NCI-H1694 (cell line): ENCODE measurements around the gene ADH1C.
"Not testable (repeated sequence)": the region's sequence is repeated elsewhere in the genome, so short reads cannot be mapped to it uniquely, and the experiment has no call there.

Experiments
- DNase-seq: peaks from one replicate; lab custom pipeline; 2025; lab: John Stamatoyannopoulos, UW

ADH1C gene

DNA sequence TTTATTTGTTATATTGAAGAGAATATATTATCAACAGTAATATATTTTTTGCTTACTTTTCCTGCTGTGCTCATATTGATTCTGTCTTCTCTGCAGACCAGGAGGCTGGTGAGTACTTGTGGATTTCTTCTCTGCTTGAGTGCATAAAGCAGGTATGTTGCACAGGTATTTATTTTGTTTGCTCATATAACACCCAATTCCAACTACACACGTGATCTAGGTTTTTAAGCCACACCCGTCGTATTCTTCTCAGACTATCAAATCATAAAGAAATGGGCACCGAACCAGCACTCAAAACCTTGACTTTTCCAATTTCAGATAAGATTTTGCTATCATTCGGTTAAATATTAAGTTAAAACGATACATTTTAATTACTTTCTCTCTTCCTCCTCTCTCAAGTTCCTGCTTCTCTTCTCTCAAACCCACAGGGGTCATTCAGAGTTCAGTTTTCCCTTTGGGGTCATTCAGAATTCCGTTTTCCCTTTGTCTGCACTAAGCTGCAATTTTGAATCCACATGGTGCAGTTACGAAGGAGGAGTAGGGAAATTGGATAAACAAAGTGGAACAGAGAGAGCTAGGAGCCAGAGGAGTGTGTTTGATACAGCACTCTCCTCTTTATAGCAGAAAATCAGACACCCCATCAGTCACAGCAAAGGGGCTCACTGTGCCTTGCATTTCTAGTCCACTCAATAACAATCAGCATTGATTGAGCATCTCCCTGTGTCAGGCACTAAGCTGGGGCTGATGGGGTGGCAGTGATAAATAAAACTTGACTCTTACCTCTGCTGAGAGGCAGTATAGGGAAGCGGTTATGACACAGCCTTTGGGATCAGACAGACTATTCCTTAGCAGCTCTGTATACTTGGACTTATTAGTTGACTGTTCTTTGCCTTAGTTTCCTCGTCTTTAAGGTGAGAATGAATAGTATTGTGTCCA, at the start of gene ADH1C:
ADH1C (minus strand) TSS at position 145 of the 936 bp plus-strand sequence; CDS start at position 74, 71 bp downstream.
- no peak for DNase-seq

DNA sequence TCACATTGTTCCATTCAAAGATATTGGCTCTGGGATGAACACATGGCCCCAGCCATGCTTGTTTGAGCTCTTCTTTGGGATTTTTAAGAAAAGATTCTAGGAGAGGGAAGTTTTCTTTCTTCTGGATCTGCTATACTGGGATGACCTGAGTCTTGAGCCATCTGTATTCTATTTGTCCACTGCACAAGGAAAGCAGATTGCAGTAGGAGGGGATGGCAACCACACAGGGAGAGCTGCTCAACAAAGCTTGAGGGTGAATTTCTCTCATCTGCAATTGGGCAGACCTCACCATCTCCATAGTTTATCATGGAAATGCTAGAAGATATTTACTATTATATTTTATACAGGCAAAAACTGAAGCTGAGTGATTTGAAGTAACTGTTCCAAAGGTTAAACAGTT, 48.3 kb upstream of the ADH1C start:
- DNase-seq = no peak

- no peak for DNase-seq
These were observed 46.5 kb upstream of the ADH1C start for GRCh38 chr4:99399017-99399416.

GRCh38 chr4:99395595-99396364, 43.2 kb upstream of the ADH1C start:
- no peak for DNase-seq

- DNase-seq = no peak
These were observed 42.4 kb upstream of the ADH1C start for GRCh38 chr4:99394896-99395295.

DNA sequence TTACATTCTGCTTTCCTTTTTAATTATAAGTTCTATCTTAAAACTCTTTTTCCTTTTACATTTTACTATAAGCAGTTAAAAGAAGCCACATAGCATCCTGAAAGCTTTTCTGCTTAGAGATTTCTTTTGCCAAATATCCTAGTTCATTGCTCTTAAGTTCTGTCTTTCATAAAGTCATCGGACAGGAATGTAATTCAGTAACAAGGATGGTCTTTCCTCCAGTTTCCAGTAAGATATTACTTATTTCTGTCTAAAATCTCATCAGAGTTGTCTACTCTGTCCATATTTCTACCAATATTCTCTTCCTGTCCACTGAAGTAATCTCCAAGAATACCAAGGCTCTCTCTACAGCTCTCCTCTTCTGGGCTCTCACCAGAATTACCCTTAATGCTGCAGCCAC, 37.5 kb upstream of the ADH1C start:
- DNase-seq = no peak

DNA sequence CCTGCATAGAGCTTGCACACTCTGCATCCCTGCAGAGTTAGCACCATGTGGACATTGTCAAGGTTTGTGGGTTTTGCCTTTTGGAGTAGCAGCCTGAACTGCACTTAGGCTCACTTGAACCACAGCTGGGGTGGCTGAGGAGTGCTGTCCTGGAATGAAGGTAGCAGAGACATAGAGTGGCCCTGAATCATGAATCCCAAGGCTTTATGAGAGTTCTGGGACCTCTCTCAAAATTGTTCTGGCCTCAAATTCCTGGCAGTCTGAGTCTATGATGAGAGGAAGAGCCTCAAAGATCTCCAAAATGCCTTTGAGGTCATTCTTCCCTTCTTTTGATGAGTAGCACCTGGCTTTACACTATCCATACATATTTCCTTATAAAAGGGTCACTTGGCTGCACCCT, 37.1 kb upstream of the ADH1C start:
- no peak for DNase-seq

DNA sequence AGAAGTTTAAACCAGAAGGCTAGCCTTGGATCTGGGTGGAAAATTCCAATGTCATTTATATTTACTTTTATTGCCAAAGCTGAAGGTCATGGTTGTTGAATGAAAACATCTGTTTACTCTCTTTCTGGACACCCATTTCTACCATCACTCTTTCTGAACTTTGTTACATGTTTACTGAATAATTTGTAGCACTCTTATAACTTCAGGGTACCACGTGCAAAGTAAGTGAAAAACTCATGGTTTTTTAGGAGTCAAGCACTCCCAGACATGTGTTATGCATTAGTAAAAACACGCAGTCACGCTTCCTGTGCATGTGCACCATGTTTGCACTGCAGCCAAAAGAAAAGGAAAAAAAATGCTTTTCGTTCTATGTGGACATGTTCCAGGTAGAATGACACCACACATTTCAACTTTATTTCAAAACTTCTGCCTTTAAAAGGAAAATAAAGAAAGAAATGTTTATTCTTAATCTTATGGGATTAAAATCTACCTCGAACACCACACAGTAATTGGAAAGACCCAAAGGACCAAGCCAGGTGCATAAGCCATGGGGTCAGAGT, 31.4 kb upstream of the ADH1C start:
- DNase-seq = no peak

DNA sequence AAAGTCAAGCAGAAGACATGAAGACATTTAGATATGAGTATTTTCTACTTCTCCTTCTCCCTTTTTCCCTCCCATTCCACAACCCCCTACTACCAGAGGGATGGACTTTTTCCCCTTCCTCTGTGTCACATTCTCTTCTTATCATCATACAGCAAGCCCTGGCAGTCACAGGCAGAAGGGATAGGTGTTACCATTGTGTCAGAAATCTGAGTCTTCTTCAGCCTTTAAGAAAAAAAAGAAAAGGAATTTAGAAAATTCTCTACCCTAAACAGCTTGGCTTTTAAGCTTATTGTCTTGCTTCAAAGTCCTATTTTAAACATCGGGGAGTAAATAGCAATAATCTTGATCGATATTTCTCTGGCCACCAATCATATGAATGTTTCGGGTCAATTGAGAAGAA, 30.9 kb upstream of the ADH1C start:
- no peak for DNase-seq

GRCh38 chr4:99382745-99383360, 30.3 kb upstream of the ADH1C start:
- no peak for DNase-seq

- no peak for DNase-seq
These were observed 29.1 kb upstream of the ADH1C start for GRCh38 chr4:99381588-99382175.

GRCh38 chr4:99379571-99379970, 27.0 kb upstream of the ADH1C start:
- no peak for DNase-seq

DNA sequence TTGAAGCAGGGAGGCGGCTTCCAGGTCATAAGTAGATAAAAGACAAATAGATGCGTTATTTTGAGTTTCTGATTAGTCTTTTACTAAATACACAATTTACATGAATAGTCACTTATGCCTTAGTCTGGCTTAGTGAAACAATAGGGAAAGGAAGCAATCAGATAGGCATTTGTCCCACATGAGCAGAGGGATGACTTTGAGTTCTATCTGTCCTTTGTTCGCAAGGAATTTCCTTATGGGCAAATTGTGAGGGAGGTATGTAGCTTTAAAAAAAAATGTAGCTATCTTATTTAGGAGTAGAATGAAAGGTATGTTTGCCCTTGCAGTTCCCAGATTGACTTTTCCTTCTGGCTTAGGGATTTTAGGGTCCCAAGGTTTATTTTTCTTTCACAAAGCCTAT, 26.3 kb upstream of the ADH1C start:
- DNase-seq = no peak

DNA sequence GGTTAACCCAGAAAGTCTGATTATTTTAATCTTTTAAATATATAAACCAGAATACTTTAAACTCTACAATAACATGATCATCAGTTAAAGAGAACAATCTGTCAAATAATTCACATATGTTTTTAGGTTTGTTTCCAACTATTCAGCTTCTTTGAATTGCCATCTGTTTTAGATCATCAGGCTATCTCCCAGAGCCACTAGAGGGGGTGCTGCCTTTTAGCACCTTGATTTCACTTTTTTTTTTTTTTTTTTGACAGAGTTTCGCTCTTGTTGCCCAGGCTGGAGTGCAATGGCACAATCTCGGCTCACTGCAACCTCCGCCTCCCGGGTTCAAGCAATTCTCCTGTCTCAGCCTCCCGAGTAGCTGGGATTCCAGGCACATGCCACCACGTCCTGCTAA, 24.8 kb upstream of the ADH1C start:
- DNase-seq = not testable (repeated sequence)

GRCh38 chr4:99372464-99372863, 19.9 kb upstream of the ADH1C start:
- DNase-seq = not testable (repeated sequence)

GRCh38 chr4:99367817-99368216, 15.3 kb upstream of the ADH1C start:
- not testable (repeated sequence) for DNase-seq

DNA sequence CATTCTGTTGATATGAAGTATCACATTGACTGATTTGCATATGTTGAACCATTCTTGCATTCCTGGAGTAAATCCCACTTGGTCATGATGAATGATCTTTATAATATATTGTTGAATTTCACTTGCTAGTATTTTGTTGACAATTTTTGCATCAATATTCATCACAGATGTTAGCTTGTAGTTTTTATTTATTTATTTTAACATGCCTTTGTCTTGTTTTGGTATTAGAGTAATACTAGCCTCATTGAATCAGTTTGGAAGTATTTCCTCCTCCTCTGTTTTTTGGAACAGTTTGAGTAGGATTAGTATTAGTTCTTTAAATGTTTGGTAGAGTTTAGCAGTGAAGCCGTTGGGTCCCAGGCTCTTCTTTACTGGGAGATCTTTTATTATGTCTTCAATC, 13.9 kb upstream of the ADH1C start:
- no peak for DNase-seq

GRCh38 chr4:99362768-99363167, 10.2 kb upstream of the ADH1C start:
- DNase-seq = no peak

DNA sequence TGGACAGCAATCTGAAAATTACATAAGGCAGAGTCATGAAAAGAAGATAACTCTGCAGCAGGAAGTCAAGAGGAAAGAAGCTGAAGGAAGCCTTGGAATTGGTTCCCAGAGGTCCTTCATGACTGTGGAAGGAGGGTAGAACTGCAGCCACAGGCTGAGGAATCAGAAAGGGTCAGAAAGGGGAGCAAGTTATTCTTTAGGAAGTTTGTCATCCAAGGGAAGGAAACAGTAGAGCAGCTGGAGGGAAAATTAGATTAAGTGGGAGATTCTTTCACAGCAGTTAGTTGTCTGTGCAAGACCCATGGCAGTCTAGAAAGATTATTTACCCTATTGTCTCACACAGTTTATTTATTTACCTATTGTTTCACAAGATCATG, 9.3 kb upstream of the ADH1C start:
- no peak for DNase-seq

DNA sequence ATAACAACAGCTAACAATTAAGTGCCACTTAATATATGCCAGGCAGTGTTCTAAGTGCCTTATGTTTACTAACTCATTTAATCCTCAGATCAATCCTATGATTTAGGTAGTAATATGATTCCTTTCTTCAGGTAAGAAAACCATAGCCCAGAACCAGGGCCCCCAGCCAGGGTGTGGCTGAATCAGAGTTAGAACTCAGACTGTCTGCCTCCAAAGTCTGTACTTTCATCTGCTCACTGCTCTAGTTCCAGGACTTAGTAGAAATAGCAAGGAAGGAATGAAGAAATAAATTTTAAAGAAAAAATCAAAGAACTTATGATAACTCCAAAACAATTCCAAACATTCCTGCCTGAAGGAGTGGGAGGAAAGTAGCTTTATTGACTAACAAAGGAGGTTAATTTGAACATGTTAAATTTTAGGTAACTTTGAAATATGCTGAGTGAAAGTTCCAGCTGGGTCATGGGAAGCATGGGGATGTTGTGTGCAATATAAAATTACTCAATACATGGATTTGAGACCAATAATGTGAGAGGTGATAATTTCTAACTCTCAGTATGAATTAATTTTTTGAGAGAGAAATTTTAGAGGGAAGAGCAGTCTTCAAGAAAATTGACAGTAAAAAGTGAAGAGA, 8.8 kb upstream of the ADH1C start:
- DNase-seq = no peak

- no peak for DNase-seq
These were observed 7.1 kb upstream of the ADH1C start for GRCh38 chr4:99359480-99360204.
